Loucy (cell line): ENCODE results near the gene SNX11.

ENCODE experiments used
- H2AFZ ChIP-seq: fragments of 200-600 bp; sonication (generic); 2 replicates; pipeline ENCODE4 v1.6.0; 2016; ENCODE audit warnings: antibody characterized with exemption, mild to moderate bottlenecking, low read length, moderate library complexity
- H3F3A ChIP-seq: fragments of 200-600 bp; 2 replicates; pipeline ENCODE4 v1.6.0; 2016; ENCODE audit warnings: antibody characterized with exemption, low read depth, mild to moderate bottlenecking
- H3K27me3 ChIP-seq: fragments of 200-600 bp; sonication (generic); 2 replicates; pipeline ENCODE4 v1.6.1; 2014; ENCODE audit warnings: low read length, mild to moderate bottlenecking; ENCODE audit not compliant: insufficient read depth, poor library complexity, severe bottlenecking
- H3K36me3 ChIP-seq: fragments of 200-600 bp; sonication (generic); 2 replicates; pipeline ENCODE4 v1.6.1; 2016; ENCODE audit warnings: low read length; ENCODE audit not compliant: insufficient read depth
- H3K4me1 ChIP-seq: fragments of 200-600 bp; sonication (generic); 2 replicates; pipeline ENCODE4 v1.5.1; 2014; ENCODE audit warnings: low read length, mild to moderate bottlenecking; ENCODE audit not compliant: insufficient read depth, poor library complexity, severe bottlenecking
- H3K4me2 ChIP-seq: fragments of 200-600 bp; sonication (generic); 2 replicates; pipeline ENCODE4 v1.6.0; 2014; ENCODE audit warnings: antibody characterized with exemption, low read length, low read depth, mild to moderate bottlenecking; ENCODE audit not compliant: poor library complexity, severe bottlenecking
- H3K4me3 ChIP-seq: fragments of 200-600 bp; sonication (generic); 2 replicates; pipeline ENCODE4 v1.5.1; 2014; ENCODE audit warnings: low read length, mild to moderate bottlenecking, mixed read lengths; ENCODE audit not compliant: poor library complexity, severe bottlenecking
- H3K79me2 ChIP-seq: fragments of 200-600 bp; sonication (generic); 2 replicates; pipeline ENCODE4 v1.6.1; 2014; ENCODE audit warnings: low read length; ENCODE audit not compliant: insufficient read depth
- H3K9ac ChIP-seq: fragments of 200-600 bp; sonication (generic); 2 replicates; pipeline ENCODE4 v1.6.0; 2014; ENCODE audit warnings: mild to moderate bottlenecking, low read depth, low read length, moderate library complexity; ENCODE audit not compliant: poor library complexity, severe bottlenecking
- H3K9me2 ChIP-seq: fragments of 200-600 bp; sonication (generic); replicated peaks from 2 replicates; pipeline ENCODE4 v1.6.1; 2016; ENCODE audit warnings: low read depth, low read length, mixed read lengths
- H3K9me3 ChIP-seq: fragments of 200-600 bp; sonication (generic); 2 replicates; pipeline ENCODE4 v1.6.1; 2014; ENCODE audit warnings: mild to moderate bottlenecking, antibody characterized with exemption, low read length, low read depth; ENCODE audit not compliant: insufficient read depth
- H4K20me1 ChIP-seq: fragments of 200-600 bp; sonication (generic); 2 replicates; pipeline ENCODE4 v1.6.0; 2014; ENCODE audit warnings: antibody characterized with exemption, low read length, mild to moderate bottlenecking; ENCODE audit not compliant: insufficient read depth, poor library complexity, severe bottlenecking
- EZH2phosphoT487 ChIP-seq: fragments of 200-600 bp; IDR thresholded peaks from 2 replicates; pipeline ENCODE4 v1.6.1; 2018; ENCODE audit warnings: antibody characterized with exemption, mild to moderate bottlenecking, moderate library complexity, borderline replicate concordance
- TF ChIP-seq, protein P1 (sequence below): fragments of 200-600 bp; sonication (generic); conservative IDR thresholded peaks from 2 replicates; pipeline ENCODE4 v1.5.1; 2014; ENCODE audit warnings: mild to moderate bottlenecking, antibody characterized with exemption, low read length

The SNX11 gene

DNA sequence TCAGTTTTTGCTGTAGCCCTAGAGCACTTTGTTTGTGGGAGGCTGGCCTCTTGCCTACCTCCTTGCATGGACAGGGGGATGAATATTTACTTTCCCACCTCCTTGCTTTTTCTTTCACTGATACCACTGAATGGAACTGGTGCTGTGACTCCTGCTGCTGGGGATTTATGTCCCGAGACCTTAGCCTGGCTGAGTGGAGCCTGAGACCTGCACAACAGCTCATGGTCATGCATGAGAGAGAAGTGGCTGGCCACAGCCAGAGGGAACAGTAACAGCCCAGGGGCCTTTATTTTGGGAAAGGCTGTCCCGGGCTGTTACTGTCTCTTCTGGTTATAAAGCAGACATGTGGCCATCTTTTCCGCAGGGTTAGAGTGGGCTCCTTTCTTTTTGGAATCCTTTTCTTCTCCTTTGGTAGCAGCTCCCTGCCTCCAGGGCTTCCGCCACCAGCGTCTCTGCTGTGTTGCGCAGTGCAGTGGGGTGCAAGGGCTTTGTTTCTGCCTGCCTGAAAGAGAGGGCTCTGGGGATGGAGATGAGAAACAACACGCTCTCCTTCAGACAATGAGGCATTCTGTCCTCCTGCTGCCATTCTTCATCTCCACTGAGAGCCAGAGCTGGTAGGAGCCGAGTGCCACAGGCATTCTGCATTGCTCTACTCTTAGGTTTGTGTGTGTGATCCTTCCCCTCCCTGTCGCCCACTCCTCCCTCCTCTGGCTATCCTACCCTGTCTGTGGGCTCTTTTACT is 14.5 kb downstream of the SNX11 start:
- no peak overlapping the region for H3K9ac ChIP-seq
- peaks cover 55% of the 10 kb centered on the region; the same call in 1 of the 2 replicates for H3K36me3 ChIP-seq
- no peaks in the 10 kb centered on the region for H3K27me3 ChIP-seq
- TF ChIP-seq EZH2phosphoT487, result no peak
- TF ChIP-seq, protein P1, sequence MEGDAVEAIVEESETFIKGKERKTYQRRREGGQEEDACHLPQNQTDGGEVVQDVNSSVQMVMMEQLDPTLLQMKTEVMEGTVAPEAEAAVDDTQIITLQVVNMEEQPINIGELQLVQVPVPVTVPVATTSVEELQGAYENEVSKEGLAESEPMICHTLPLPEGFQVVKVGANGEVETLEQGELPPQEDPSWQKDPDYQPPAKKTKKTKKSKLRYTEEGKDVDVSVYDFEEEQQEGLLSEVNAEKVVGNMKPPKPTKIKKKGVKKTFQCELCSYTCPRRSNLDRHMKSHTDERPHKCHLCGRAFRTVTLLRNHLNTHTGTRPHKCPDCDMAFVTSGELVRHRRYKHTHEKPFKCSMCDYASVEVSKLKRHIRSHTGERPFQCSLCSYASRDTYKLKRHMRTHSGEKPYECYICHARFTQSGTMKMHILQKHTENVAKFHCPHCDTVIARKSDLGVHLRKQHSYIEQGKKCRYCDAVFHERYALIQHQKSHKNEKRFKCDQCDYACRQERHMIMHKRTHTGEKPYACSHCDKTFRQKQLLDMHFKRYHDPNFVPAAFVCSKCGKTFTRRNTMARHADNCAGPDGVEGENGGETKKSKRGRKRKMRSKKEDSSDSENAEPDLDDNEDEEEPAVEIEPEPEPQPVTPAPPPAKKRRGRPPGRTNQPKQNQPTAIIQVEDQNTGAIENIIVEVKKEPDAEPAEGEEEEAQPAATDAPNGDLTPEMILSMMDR, result no peak
- no peak overlapping the region for H2AFZ ChIP-seq
- no peaks in the 10 kb centered on the region for H4K20me1 ChIP-seq
- H3K4me1 ChIP-seq, result no peaks in the 10 kb centered on the region
- H3K4me2 ChIP-seq, result no peak overlapping the region
- no peaks in the 10 kb centered on the region for H3F3A ChIP-seq
- H3K4me3 ChIP-seq, result no peak overlapping the region
- no peaks in the 10 kb centered on the region for H3K79me2 ChIP-seq
- H3K9me2 ChIP-seq, result no peaks in the 10 kb centered on the region
- H3K9me3 ChIP-seq, result no peaks in the 10 kb centered on the region

DNA sequence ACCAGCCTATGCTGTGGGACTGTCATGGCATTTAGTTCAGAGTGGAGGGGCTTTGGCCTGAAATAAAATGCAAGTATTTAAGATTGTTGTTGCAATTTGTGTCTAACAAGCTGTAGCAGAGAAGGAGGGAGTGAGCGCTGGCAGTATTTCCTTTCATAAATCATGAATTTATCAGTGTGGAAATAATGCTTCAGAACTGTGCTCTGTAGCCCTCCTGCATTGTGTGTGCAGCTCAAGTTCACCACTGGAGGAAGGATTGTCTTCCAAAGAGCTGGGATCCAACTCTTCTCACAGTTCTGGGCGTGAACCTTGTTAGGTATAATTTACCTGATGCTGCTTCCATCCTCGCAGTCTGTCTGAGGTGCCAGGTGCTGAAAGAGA is 15.1 kb downstream of the SNX11 start:
- H2AFZ ChIP-seq, result no peak overlapping the region
- H3K79me2 ChIP-seq, result no peaks in the 10 kb centered on the region
- H4K20me1 ChIP-seq, result no peaks in the 10 kb centered on the region
- TF ChIP-seq, protein P1, result no peak
- TF ChIP-seq EZH2phosphoT487, result no peak
- H3K27me3 ChIP-seq, result no peaks in the 10 kb centered on the region
- peaks cover 51% of the 10 kb centered on the region; the same call in 1 of the 2 replicates for H3K36me3 ChIP-seq
- no peaks in the 10 kb centered on the region for H3K9me3 ChIP-seq
- no peak overlapping the region for H3K9ac ChIP-seq
- H3K4me2 ChIP-seq, result no peak overlapping the region
- H3K9me2 ChIP-seq, result no peaks in the 10 kb centered on the region
- H3K4me3 ChIP-seq, result no peak overlapping the region
- no peaks in the 10 kb centered on the region for H3K4me1 ChIP-seq
- no peaks in the 10 kb centered on the region for H3F3A ChIP-seq

DNA sequence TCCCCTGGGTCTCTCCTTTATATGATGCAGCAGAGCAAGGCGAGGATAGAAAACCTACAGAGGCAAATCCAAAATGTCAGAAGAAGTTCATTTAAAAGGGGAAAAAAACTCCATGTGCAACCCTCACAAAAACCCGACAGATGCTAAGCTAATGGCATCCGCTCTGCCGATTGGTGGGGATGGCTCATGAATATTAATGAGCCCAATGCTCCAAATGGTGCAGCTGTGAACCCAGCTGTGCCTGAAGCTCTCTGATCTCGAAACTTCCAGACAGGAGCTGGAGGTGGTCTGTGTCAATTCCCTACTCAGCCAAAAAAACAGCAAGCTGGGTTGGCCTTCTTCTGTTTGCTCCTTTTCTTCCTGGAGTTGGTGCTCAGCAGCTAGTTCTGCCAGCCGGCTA is 15.5 kb downstream of the SNX11 start:
- Histone ChIP-seq H3K4me3 (no peak overlapping the region), H3K9me2 (no peaks in the 10 kb centered on the region), H3K9me3 (no peaks in the 10 kb centered on the region), H3F3A (no peaks in the 10 kb centered on the region), H4K20me1 (no peaks in the 10 kb centered on the region), H2AFZ (no peak overlapping the region), H3K4me2 (no peak overlapping the region), H3K36me3 (peaks cover 46% of the 10 kb centered on the region; the same call in 1 of the 2 replicates), H3K9ac (no peak overlapping the region), H3K79me2 (no peaks in the 10 kb centered on the region), H3K4me1 (no peaks in the 10 kb centered on the region), H3K27me3 (no peaks in the 10 kb centered on the region)
- TF ChIP-seq, protein P1, result no peak
